Liver (tissue), 9 donors: Measurements from ENCODE around the gene DTYMK. TPM values are rescaled to one million over a fixed set of nuclear protein-coding genes. Genes with fewer than 3 reads are reported as not detected.

Source experiments
- DNase-seq: peaks from one replicate; pipeline ENCODE4 v3.0.0-alpha.2; 2017; ENCODE audit warnings: low spot score
- H3K27ac ChIP-seq, 2 donors: one replicate each; pipeline ENCODE4 v1.7.0; 2013; ENCODE audit warnings: inconsistent platforms in 2 of 2, low read length in 2 of 2, control low read depth in 1 of 2, low read depth in 1 of 2, mild to moderate bottlenecking in 1 of 2
- H3K27me3 ChIP-seq, 4 donors: one replicate each; pipeline versions ENCODE4 v1.6.1 to v1.7.0; 2013; ENCODE audit warnings: low read length in 3 of 4, inconsistent platforms in 1 of 4, mild to moderate bottlenecking in 1 of 4, moderate library complexity in 1 of 4; ENCODE audit not compliant: control insufficient read depth in 4 of 4, insufficient read depth in 4 of 4
- H3K36me3 ChIP-seq, 4 donors: one replicate each; pipeline versions ENCODE4 v1.6.1 to v1.7.0; 2013; ENCODE audit warnings: low read length in 3 of 4, mild to moderate bottlenecking in 3 of 4, low read depth in 1 of 4, moderate library complexity in 1 of 4; ENCODE audit not compliant: control insufficient read depth in 4 of 4, insufficient read depth in 3 of 4
- H3K4me1 ChIP-seq, 4 donors: one replicate each; pipeline versions ENCODE4 v1.6.1 to v1.7.0; 2013; ENCODE audit warnings: low read length in 3 of 4, mild to moderate bottlenecking in 3 of 4, moderate library complexity in 1 of 4; ENCODE audit not compliant: control insufficient read depth in 4 of 4, insufficient read depth in 4 of 4
- H3K4me3 ChIP-seq, 3 donors: one replicate each; pipeline versions ENCODE4 v1.6.1 to v1.7.0; 2013; ENCODE audit warnings: low read length in 3 of 3, control low read depth in 1 of 3, low read depth in 1 of 3, mild to moderate bottlenecking in 1 of 3
- H3K9ac ChIP-seq, 2 donors: one replicate each; pipeline ENCODE4 v1.7.0; 2013; ENCODE audit warnings: low read length in 2 of 2, mild to moderate bottlenecking in 2 of 2, moderate library complexity in 2 of 2, control low read depth in 1 of 2, low read depth in 1 of 2
- H3K9me3 ChIP-seq, 4 donors: one replicate each; pipeline versions ENCODE4 v1.6.1 to v1.7.0; 2013; ENCODE audit warnings: low read length in 3 of 4; ENCODE audit not compliant: control insufficient read depth in 4 of 4
- EGR1 ChIP-seq, 2 donors: IDR thresholded peaks; 2 replicates each; pipeline ENCODE4 v1.6.1; 2016 to 2018; ENCODE audit warnings: antibody characterized with exemption in 2 of 2, low read depth in 2 of 2
- FOXA1 ChIP-seq: IDR thresholded peaks from 2 replicates; pipeline ENCODE4 v1.6.1; 2016; ENCODE audit warnings: antibody characterized with exemption
- FOXA2 ChIP-seq: IDR thresholded peaks from 2 replicates; pipeline ENCODE4 v1.6.1; 2016; ENCODE audit warnings: antibody characterized with exemption
- GABPA ChIP-seq, 2 donors: IDR thresholded peaks in 1 of 2; conservative IDR thresholded peaks in 1 of 2; 2 replicates each; pipeline ENCODE4 v1.6.1; 2016; ENCODE audit warnings: antibody characterized with exemption in 2 of 2, mild to moderate bottlenecking in 1 of 2, moderate library complexity in 1 of 2
- HNF4G ChIP-seq: IDR thresholded peaks from 2 replicates; pipeline ENCODE4 v1.6.1; 2016; ENCODE audit warnings: antibody characterized with exemption
- JUND ChIP-seq, 2 donors: IDR thresholded peaks; 2 replicates each; pipeline ENCODE4 v1.6.1; 2016; ENCODE audit warnings: antibody characterized with exemption in 2 of 2
- NR2F2 ChIP-seq: IDR thresholded peaks from 2 replicates; pipeline ENCODE4 v1.6.1; 2016; ENCODE audit warnings: antibody characterized with exemption
- RAD21 ChIP-seq, 2 donors: IDR thresholded peaks; 2 replicates each; pipeline ENCODE4 v1.6.1; 2016; ENCODE audit warnings: antibody characterized with exemption in 2 of 2, mild to moderate bottlenecking in 2 of 2
- RXRA ChIP-seq, 2 donors: IDR thresholded peaks; 2 replicates each; pipeline ENCODE4 v1.6.1; 2017 to 2018; ENCODE audit warnings: antibody characterized with exemption in 2 of 2, mild to moderate bottlenecking in 1 of 2
- SP1 ChIP-seq: IDR thresholded peaks from 2 replicates; pipeline ENCODE4 v1.6.1; 2018; ENCODE audit warnings: antibody characterized with exemption, mild to moderate bottlenecking
- TAF1 ChIP-seq: conservative IDR thresholded peaks from 2 replicates; pipeline ENCODE4 v1.6.1; 2016; ENCODE audit warnings: antibody characterized with exemption, mild to moderate bottlenecking
- YY1 ChIP-seq: IDR thresholded peaks from 2 replicates; pipeline ENCODE4 v1.6.1; 2016; ENCODE audit warnings: antibody characterized with exemption, mild to moderate bottlenecking
- WGBS: extraction: QIAGEN DNeasy Blood & Tissue Kit; methylation state at CpG from one replicate; pipeline ENCODE4 v1.1.7; 2013; 5-methylcytosine and 5-hydroxymethylcytosine counted together
- polyA plus RNA-seq, 2 donors: library from polyadenylated mRNA; stranded (reverse) in 1 of 2; unstranded in 1 of 2; fragments of 200-250 nt in 1 of 2; fragments of >200 nt in 1 of 2; fragmentation: Nextera tagmentation in 1 of 2; extraction: Ambion mirVana in 1 of 2; gene quantifications; one replicate each; pipeline versions ENCODE4 v1.2.1 to v1.2.3, GENCODE V29; 2013 to 2015
- total RNA-seq, 2 donors: library from RNA; depleted of rRNA; stranded (reverse); fragments of >200 nt; gene quantifications; one replicate each; pipeline ENCODE4 v1.2.3, GENCODE V29; 2014
- TF ChIP-seq, protein P1 (sequence below): IDR thresholded peaks from 2 replicates; pipeline ENCODE4 v1.6.1; 2016; ENCODE audit warnings: antibody characterized with exemption
- TF ChIP-seq, protein P2 (sequence below): fragments of 150-350 bp; IDR thresholded peaks from 2 replicates; pipeline ENCODE4 v1.5.1; 2017; ENCODE audit warnings: improper control_type of control experiment, low read depth, low read length; ENCODE audit not compliant: missing input control
- TF ChIP-seq, protein P3 (sequence below): IDR thresholded peaks from 2 replicates; pipeline ENCODE4 v1.6.1; 2016; ENCODE audit warnings: antibody characterized with exemption, mild to moderate bottlenecking
- TF ChIP-seq, protein P4 (sequence below): IDR thresholded peaks from 2 replicates; pipeline ENCODE4 v1.6.1; 2016; ENCODE audit warnings: antibody characterized with exemption
- TF ChIP-seq, protein P5 (sequence below): IDR thresholded peaks from 2 replicates; pipeline ENCODE4 v1.6.1; 2016; ENCODE audit warnings: antibody characterized with exemption
- donor health status: healthy.
- donor health status: healthy.
- donor health status: healthy.
- donor health status: healthy.
- donor health status: healthy.

DTYMK gene
- total and polyA plus RNA-seq, 4 donors, result 5.5 to 17.7 (median 14.5) TPM

DNA sequence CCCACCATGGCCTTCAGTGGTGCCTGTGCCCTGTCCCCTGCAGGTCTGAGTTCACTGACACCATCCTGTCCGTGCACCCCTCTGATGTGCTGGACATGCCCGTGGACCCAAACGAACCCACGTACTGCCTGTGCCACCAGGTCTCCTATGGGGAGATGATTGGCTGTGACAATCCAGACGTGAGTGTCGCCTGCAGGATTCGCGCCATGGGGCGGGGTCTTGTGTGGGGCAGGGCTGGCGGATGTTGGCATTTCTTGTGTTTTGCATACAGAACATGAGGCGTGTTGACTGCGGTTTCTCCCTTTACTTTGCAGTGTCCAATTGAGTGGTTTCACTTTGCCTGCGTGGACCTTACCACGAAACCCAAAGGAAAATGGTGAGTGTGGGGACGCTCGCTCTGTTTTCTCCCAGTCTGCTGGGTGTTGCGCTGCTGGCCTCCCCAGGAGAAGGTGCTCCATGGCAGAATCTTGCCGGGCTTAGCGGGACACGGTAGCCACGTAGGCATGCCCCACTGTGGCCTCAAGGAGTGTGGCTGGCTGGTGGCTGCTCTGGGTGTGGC lies 36.4 kb upstream of the DTYMK start:
- WGBS, result 99% methylated on average over 21 of the region's 21 CpGs
- DNase-seq, result no peak
- TF ChIP-seq, protein P1, sequence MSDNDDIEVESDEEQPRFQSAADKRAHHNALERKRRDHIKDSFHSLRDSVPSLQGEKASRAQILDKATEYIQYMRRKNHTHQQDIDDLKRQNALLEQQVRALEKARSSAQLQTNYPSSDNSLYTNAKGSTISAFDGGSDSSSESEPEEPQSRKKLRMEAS, result no peak
- TF ChIP-seq SP1 (no peak), JUND (IDR thresholded peaks at IDR 0.05) (no peak), GABPA (IDR thresholded peaks at IDR 0.05 in 1 of 2, conservative IDR thresholded peaks at IDR 0.05 in 1 of 2) (no peak), EGR1 (IDR thresholded peaks at IDR 0.05; ENCODE audit: low read depth in 2 of 2) (no peak), HNF4G (no peak), FOXA1 (no peak), RAD21 (IDR thresholded peaks at IDR 0.05) (no peak), TAF1 (no peak), FOXA2 (no peak), RXRA (IDR thresholded peaks at IDR 0.05) (no peak), NR2F2 (no peak)
- TF ChIP-seq, protein P2, sequence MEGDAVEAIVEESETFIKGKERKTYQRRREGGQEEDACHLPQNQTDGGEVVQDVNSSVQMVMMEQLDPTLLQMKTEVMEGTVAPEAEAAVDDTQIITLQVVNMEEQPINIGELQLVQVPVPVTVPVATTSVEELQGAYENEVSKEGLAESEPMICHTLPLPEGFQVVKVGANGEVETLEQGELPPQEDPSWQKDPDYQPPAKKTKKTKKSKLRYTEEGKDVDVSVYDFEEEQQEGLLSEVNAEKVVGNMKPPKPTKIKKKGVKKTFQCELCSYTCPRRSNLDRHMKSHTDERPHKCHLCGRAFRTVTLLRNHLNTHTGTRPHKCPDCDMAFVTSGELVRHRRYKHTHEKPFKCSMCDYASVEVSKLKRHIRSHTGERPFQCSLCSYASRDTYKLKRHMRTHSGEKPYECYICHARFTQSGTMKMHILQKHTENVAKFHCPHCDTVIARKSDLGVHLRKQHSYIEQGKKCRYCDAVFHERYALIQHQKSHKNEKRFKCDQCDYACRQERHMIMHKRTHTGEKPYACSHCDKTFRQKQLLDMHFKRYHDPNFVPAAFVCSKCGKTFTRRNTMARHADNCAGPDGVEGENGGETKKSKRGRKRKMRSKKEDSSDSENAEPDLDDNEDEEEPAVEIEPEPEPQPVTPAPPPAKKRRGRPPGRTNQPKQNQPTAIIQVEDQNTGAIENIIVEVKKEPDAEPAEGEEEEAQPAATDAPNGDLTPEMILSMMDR, result no peak
- TF ChIP-seq, protein P3, sequence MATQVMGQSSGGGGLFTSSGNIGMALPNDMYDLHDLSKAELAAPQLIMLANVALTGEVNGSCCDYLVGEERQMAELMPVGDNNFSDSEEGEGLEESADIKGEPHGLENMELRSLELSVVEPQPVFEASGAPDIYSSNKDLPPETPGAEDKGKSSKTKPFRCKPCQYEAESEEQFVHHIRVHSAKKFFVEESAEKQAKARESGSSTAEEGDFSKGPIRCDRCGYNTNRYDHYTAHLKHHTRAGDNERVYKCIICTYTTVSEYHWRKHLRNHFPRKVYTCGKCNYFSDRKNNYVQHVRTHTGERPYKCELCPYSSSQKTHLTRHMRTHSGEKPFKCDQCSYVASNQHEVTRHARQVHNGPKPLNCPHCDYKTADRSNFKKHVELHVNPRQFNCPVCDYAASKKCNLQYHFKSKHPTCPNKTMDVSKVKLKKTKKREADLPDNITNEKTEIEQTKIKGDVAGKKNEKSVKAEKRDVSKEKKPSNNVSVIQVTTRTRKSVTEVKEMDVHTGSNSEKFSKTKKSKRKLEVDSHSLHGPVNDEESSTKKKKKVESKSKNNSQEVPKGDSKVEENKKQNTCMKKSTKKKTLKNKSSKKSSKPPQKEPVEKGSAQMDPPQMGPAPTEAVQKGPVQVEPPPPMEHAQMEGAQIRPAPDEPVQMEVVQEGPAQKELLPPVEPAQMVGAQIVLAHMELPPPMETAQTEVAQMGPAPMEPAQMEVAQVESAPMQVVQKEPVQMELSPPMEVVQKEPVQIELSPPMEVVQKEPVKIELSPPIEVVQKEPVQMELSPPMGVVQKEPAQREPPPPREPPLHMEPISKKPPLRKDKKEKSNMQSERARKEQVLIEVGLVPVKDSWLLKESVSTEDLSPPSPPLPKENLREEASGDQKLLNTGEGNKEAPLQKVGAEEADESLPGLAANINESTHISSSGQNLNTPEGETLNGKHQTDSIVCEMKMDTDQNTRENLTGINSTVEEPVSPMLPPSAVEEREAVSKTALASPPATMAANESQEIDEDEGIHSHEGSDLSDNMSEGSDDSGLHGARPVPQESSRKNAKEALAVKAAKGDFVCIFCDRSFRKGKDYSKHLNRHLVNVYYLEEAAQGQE, result no peak
- TF ChIP-seq, protein P4, sequence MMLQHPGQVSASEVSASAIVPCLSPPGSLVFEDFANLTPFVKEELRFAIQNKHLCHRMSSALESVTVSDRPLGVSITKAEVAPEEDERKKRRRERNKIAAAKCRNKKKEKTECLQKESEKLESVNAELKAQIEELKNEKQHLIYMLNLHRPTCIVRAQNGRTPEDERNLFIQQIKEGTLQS, result no peak
- no peak overlapping the region for H3K4me3 ChIP-seq
- H3K36me3 ChIP-seq, result peaks cover 9 to 54% (median 21%) of the 10 kb centered on the region in 4 donors
- no peak overlapping the region for H3K9ac ChIP-seq
- H3K27me3 ChIP-seq, result no peaks in the 10 kb centered on the region
- H3K9me3 ChIP-seq, result peaks cover 2 to 10% (median 4%) of the 10 kb centered on the region in 4 donors
- H3K4me1 ChIP-seq, result no peaks in the 10 kb centered on the region
- H3K27ac ChIP-seq, result no peak overlapping the region

DNA sequence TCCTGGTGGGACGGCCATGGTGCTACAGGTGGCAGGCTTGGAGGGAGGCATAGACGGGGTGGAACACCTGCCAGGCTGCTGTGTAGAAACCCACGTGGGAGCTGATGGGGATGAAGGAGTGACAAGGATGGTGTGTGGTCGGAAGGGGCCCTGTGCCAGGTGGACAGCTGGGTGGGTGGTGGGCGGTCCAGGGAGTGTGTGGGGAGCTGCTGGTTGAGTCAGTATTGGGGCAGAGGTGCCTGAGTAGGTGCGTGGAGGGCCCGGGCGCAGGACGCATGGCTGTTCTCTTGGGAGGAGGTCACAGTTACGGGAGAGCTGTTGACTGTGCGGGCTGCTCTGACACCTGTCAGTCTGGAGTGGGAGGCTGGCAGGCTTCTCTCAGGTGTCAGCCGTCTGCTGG lies 35.2 kb upstream of the DTYMK start:
- Histone ChIP-seq H3K27me3 (no peaks in the 10 kb centered on the region), H3K4me3 (no peak overlapping the region), H3K36me3 (peaks cover 9 to 54% (median 23%) of the 10 kb centered on the region in 4 donors), H3K9me3 (peaks cover 2 to 10% (median 4%) of the 10 kb centered on the region in 4 donors), H3K27ac (no peak overlapping the region), H3K9ac (no peak overlapping the region), H3K4me1 (no peaks in the 10 kb centered on the region)
- 97% methylated on average over 12 of the region's 12 CpGs for WGBS
- no peak for DNase-seq
- TF ChIP-seq HNF4G (no peak), JUND (IDR thresholded peaks at IDR 0.05) (no peak), TAF1 (no peak), SP1 (no peak), FOXA1 (no peak), RXRA (IDR thresholded peaks at IDR 0.05) (no peak), YY1 (no peak), NR2F2 (no peak), EGR1 (IDR thresholded peaks at IDR 0.05; ENCODE audit: low read depth in 2 of 2) (no peak), GABPA (IDR thresholded peaks at IDR 0.05 in 1 of 2, conservative IDR thresholded peaks at IDR 0.05 in 1 of 2) (no peak), RAD21 (IDR thresholded peaks at IDR 0.05) (no peak), FOXA2 (no peak)
- TF ChIP-seq, protein P4, result no peak
- TF ChIP-seq, protein P5, sequence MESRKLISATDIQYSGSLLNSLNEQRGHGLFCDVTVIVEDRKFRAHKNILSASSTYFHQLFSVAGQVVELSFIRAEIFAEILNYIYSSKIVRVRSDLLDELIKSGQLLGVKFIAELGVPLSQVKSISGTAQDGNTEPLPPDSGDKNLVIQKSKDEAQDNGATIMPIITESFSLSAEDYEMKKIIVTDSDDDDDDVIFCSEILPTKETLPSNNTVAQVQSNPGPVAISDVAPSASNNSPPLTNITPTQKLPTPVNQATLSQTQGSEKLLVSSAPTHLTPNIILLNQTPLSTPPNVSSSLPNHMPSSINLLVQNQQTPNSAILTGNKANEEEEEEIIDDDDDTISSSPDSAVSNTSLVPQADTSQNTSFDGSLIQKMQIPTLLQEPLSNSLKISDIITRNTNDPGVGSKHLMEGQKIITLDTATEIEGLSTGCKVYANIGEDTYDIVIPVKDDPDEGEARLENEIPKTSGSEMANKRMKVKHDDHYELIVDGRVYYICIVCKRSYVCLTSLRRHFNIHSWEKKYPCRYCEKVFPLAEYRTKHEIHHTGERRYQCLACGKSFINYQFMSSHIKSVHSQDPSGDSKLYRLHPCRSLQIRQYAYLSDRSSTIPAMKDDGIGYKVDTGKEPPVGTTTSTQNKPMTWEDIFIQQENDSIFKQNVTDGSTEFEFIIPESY, result no peak
- TF ChIP-seq, protein P3, result no peak
